MM.1S (cell line): ENCODE data around the gene DIP2C.

Source experiments
- CTCF ChIP-seq: fragments of 300-600 bp; sonication (generic); IDR thresholded peaks from 2 replicates; pipeline ENCODE4 v1.5.1; 2016; ENCODE audit warnings: antibody characterized with exemption, low read length, mixed read lengths
- EZH2 ChIP-seq: fragments of 300-600 bp; sonication (generic); optimal IDR thresholded peaks from 2 replicates; pipeline ENCODE3; 2017; ENCODE audit warnings: low read depth, mild to moderate bottlenecking, antibody characterized with exemption, low read length, mixed read lengths
- EZH2phosphoT487 ChIP-seq: fragments of 300-600 bp; sonication (generic); IDR thresholded peaks from 2 replicates; pipeline ENCODE4 v1.6.1; 2018; ENCODE audit warnings: antibody characterized with exemption, low read length

DNA sequence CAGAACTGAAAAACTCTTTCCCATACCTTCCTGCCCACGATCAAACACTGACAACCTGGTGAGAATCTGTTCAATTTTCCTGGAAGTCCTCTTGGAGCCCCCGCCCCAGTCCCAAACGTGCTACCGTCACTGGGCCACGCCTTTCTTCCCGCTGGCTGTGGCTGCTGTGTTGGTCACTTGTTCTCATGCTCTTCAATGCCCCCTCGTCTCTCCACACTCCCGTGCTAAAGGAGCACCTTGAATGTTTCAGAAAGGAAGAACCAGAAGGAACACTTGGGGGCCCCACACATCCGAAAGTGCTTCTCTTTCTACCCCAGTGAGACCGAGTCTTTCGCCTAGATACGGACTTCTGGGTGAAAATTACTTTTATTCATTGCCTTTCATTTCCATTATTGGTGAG lies 215.1 kb downstream of the DIP2C start:
- TF ChIP-seq CTCF (no peak), EZH2 (no peak), EZH2phosphoT487 (no peak)
